HG02884 (cell line): ENCODE measurements around the gene CCNY.

Source experiments
- ATAC-seq: cut with Tn5 transposase; IDR thresholded peaks from one replicate; pipeline ENCODE4 v1.9.1; 2021; ENCODE audit warnings: mild to moderate bottlenecking, moderate library complexity; ENCODE audit not compliant: unreplicated experiment

CCNY gene

DNA sequence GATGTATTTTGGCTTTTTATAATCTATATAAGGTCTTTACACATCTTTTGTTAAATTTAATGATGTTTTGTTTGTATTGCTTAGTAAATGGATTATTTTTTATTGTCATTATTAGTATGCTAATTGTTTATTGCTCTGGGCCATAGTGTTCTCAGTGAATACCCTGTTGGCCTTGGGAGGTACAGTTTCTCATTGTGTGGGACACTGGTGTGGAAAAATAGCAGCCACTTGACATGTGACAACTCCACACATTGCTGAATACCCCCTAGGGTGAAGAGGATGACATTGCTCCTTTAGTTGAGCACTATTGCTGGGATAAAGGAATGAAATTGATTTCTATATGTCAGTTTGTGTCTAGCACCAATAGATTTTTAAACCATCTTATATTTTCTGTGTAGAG is 130.9 kb downstream of the CCNY start:
- no peak for ATAC-seq

DNA sequence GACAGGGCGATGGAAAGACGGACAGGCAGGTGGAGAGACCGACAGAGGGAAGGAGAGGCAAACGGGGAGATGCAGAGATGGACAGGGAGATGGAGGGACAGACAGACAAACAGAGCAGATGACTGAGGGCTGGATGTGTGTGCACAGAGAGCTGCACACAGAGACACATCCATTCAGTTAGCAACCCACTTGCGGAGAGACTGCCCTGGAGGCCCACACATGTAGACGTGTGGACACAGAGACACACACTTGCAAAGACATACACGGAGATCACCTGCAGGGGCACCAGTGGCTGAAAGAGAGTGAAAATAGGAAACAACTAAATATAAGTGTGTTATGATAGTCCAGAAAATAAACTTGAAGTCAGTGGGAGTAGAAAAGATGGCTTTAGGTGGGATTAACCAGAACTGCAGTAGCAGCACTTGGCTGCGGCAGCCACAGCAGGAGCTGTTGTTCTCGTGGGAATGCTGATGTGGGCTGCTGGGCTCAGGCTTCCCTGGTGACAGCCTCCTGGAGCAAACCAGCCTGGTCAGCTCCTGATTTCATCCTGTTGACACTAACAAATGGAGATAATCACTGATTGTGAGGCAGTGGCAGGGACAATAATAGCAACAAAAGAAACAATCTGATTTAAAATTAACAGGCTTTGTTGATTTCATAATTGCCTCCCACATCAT is 134.1 kb downstream of the CCNY start:
- no peak for ATAC-seq

DNA sequence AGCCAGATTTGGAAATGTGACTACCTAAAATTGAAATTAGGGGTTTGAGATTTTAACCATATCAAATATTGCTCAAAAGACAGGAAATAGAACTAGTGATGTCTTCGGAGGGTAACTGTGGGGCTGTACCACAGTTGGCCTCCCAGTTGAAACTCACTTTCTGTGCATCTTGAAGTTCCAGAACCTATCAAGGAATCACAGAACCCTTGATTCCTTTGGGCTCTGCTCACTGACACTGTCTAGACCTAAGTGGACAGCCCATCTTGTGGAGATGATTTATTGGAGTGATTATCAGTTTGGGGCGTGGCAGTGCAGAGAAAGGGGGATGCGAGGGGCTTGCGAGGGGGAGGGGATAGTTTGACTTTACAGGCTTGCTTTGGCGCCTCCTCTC is 134.6 kb downstream of the CCNY start:
- no peak for ATAC-seq

DNA sequence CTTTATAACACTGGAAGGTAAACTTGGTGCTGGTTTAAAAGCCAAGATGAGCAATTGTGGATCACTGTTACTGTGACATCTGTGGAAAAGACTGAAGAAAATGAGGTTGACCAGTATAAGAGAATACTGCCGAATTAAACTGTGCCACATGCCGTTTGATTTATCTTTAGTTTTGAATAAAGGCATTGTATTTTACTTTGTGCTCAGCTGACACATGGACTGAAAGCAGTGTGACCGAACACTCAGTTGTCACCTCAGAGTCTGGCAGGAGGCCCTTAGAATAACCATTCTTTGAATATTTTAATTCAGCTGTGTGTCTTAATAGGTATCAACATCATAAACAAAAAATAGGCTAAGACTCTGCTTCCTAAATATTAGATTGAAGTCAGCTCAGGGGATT is 135.1 kb downstream of the CCNY start:
- no peak for ATAC-seq

DNA sequence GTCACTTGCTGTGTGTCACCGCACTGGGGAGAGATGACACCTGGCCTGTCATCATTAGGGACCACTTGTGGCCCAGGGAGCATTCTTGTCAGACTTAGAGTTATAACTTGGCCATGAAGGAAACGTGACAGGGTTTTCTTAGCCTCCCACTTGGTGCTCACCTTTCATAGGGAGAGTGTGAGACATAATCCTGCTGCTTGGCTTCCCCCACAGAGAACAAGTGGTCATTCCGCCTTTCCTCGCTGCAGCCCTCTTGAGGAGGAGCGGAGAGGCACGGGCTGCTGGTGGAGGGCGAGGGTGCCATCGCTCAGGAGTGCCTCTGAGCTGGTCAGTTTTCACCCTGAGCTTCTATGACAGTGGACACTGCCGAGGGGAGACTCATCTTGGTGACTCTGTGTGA is 143.8 kb downstream of the CCNY start:
- ATAC-seq, result no peak

DNA sequence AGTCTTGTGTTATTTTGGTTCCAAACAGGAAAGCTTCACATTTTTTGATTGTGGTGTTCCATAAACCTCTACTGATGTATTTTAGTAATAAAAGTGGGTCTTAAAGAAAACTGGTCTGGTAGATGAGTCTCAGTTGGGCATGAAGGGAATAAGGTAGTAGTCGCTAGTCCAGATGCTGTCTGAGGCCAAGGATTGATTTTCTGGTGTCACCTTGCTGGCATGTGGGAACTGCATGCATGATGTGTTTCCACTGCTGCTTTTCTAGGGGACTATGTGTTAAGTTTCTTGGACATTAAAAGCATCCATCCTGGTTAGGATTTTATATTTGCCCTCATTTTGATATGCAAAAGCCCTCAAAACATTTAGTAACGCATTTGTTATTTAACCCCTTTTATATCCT is 145.1 kb downstream of the CCNY start:
- no peak for ATAC-seq

DNA sequence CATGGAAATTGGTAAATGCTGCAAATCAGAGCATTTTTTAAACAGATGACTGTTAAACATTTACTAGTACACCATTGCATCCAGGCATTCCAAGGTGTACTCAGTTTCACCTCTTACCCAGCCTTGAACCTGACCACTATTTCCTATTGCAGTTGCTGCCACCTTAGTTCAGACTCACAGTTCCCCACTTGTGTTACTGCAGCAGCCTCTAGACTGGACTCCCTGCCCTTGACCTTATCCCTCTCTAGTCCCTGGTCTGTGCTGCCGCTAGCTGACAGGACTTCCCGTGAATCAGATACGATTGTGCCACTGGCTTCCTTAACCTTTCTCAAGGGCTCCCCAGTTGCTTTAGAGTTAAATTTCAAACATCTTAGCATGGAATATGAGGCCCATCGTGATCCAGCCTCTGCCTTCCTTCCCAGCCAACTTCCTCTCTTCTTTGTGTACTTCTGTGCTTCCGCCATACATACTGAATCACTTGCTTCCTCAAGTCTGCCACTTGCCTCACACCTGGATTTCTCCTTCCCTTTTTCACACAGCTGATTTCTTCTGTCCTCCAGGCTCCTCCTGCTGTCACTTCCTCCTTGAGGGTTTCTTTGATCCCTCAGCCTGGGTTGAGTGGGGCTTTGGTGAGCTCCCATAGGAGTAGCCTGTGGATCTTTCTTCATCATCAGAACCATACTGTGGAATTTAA is 150.1 kb downstream of the CCNY start:
- ATAC-seq, result no peak

DNA sequence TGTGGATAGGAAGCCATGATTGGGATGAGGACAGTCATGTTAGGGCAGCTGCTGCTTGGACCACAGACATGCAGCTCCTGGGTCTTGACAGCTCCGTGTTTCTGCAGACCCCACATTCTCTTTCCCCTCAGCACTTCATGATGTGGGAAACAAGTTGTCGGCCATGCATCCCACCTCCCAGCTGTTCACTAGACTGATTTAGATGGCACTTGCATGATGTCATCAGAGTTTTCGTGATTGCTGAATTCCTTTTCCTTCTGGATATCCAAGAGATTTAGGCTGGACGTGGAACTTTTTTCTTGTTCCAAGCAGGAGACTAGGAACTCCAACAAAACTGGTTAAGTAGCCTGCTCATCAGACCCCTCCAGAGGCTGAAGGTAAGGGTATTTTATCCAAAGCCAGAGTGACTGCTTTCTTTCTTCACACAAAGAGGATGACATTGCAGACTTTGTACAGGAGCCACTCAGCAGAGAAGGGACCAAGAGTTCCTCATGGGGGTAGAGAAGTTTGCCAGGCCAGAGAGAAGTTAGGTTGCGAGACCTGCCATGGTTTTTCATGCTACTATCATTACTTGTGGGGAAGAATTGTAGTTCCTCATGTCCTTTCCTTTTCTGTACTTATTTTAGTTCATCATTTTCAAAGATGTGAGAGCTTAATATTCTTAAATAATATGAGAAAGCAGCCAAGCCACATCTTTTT is 151.2 kb downstream of the CCNY start:
- ATAC-seq, result no peak

DNA sequence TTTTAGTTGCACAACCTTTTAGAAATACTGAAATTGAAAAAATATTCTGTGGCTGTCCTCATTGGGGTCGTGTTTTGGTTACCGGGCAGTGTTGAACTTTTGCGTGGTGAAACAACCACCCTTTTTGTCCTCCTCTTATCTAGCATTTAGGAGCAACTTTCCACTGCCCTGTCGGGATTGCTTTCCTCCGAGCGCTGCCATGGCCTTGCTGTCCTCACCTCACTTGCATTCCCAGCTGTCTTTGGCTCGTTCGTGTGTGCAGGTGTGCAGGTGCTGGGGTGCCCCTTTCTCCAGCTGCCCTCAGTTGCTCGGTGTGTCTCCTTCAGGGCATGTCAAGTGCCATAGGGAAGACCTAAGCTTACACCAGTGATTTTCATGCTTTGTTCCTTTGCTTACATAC is 151.9 kb downstream of the CCNY start:
- ATAC-seq, result no peak

DNA sequence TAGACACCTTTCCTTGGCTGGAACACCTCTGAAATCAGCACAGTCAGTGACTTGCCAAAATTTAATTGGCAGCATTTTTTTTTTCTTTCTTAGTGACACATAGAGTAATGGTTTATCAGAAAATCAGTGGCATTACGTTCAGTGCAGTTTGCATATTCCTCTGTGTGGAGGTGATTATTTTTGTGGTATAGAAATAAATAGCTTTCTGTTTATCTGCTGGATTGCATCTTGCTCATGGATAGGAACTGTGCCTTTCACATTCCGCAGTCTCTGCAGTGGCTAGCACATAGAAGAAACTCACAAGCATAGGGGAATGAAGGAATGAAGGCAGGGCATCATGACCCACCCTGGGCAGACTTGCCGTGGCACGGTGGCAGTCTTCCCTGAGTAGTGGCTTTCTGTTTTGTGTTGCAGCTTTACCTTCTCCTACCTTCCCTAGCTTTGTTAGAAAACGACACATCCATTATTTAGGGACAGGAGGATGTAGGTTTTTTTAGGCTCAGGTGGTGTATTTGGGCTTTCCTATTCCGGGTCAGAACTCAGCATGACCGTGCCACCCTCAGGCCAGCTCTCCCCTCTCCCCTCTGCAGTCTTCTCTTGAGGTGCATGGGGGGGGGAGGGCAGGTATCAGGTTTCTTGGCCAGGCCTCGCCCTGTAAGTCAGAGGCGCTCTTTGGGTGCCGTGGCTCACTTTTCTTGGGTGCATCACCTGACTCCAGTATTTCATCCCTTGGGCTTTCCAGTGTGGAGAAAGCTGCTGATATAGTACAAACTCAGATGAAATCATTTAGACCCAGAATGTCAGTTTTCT is 156.3 kb downstream of the CCNY start:
- no peak for ATAC-seq

DNA sequence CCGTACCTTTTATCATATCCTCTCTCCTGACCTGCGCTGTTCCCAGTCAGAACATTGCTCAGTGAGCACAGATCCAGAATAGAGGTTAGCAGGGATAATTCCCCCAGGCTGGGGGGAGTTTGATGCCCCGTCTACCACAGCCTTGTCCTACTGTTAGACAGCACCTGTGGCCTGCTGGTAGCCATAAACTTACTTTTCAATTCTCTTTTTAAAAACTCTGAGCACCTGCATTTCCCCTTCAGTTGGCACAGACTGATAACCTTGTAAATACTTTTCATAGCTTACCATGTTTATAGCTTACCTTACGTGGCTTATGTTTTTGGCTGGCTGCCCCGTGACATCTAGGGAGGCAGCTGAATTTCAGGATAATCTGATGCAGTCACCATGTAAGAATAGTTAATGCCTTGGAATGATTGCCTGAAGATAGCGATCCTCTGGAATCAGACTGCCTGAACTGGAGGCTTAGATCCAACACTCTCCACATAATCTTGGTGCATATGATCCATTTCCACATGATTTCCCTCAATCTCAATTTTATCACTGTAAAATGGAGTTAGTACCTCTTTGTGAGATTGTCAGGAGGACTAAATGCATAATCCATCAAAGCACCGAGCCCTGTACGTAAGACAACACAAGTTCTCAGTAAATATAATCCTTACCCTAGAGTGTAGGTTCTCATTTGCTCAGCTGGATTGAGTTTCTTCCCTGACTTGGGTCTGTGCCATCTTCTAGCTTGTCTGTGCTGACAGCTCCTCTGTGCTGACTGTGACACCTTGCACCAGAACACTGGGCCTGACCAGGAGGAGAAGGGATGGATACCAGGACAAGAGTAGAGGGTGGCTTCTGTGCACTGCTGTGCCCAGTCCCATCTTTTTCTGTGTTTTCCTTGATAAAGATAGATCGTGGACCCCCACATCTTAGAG is 157.1 kb downstream of the CCNY start:
- ATAC-seq, result no peak

DNA sequence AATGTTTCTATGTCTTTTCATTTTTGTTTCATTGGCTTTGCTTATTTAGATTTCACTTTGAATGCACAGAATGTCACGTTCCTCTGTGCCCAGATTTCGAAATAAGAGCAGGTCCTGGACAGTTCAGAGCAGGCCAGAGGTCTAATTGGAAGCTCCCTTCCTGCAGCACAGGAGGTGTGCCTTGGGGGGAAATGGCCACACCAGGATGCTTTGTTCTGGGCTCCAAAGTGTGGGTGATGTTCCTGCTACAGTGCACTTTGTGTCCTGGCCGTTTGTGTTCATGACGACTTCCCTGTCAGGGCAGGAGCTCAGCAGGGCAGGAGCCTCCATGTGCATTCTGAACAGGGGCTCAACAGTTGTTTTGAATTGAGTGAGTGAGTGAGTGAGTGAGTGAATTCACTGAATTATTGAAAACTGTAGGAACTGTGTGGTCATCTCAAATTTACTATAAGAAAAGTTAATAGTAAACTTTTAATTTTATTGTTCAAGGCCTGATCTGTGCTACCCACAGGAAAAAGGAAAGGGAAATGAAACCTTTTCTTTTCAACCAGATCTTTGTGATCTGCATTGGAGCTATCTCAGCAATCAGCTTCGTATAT is 159.3 kb downstream of the CCNY start:
- ATAC-seq, result peak; percentile 36

DNA sequence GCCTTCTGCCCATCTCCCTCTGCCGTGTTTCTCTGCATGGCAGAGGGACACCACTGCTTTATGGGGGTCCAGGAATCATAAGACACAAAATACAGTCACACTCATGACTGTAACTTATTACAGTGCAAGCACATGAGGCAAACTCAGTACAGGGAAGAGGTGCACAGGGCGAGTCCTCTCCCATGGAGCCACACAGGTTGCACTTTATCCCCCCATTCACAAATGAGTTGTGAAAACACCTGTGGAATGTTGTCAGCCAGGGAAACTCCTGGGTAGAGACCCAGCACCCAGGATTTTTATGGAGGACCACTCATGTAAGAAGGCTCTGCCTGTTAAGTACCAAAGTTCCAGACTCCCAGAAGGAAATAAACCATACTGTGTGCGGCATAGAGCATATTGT is 161.6 kb downstream of the CCNY start:
- no peak for ATAC-seq

DNA sequence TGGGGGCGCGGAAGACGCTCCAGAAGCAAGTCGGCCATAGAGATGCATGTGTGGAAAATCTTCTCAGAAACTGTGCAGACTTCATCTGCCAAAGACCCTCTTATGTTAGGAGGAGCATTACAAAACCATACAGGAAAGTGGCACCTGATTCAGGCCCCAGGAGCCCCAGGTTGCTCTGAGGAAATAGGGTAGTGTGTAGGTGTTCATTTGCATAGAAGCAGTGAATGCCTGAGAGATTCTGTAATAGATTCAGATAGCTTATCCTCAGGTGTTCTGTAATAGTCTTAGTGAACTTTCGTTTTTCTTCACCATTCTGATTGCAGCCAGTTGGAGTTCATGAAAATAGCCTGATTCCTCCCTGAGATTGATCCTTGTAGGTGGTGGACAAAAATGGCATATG is 162.4 kb downstream of the CCNY start:
- peak; percentile 89 for ATAC-seq

DNA sequence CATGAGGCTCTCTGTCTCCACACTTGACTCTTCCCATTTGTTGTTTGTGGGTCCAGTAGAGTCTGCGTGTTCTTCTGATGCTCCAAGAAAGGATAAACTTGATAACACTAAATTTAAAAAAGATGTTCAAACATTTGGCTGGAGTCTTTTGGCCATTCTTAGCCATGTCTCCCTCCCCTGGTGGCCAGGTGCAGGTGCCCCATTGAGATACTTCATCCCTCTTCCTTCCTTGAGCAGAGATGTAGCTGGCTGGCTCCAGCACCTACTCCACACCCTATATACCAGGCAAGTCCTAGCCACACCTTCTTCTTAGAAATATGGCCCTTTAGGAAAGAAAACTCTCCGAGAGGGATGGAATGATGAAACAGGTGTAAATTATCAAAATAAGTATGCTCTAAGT is 165.6 kb downstream of the CCNY start:
- no peak for ATAC-seq

DNA sequence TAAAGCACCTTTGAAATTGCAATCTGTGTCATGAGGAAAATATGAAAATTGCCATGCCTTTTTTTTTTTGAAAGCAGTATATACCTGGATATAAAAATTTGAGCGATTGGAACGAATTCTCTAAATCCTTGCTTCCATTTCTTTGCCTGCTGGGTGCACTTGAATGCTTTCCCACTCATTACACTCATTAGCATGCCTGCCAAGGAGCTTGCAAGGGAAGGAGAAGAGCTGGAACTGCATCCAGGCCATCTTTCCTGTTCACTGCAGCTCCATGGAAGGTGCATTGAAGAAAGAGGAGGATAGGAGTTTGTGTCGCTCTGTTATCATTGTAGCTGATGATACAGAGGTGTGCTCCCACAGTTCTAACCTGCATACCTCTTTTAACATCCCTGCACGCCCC is 166.4 kb downstream of the CCNY start:
- ATAC-seq, result no peak

DNA sequence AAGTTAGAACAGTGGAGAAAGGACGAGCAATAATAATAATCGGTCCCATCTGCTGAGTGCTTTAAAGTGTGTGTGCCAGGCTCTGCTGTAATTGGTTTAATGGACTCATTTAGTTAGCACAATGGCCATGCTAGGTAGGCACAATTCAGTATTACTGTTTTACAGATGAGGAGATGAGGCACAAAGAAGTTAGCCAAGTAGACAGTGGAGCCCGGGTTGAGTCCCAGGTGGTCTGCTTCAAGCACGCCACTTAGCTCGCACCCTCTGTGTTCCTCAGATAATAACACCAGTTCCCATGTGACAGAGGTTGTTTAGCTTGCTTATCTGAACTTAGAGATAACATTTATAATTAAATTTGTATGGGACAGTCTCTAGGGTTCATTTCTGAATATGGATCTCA is 167.3 kb downstream of the CCNY start:
- no peak for ATAC-seq

DNA sequence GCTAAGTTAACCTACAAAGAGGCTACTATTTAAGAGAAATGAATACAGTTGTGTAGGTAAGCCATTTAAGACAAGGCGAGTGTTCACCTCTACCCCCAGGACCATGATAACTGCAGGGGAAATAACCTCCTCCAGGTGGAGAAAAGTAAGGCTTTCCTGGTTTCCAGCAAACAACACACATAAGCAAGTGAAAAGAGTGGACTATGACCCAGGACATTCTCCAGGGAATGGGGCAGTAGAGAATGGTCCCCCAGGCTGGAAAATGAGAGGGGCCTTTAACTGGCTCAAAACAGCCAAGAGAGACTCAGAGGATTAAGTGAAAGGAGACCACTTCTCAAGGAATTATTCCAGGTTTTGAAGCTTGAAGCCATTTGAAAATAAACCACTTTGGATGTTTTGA is 167.8 kb downstream of the CCNY start:
- no peak for ATAC-seq

DNA sequence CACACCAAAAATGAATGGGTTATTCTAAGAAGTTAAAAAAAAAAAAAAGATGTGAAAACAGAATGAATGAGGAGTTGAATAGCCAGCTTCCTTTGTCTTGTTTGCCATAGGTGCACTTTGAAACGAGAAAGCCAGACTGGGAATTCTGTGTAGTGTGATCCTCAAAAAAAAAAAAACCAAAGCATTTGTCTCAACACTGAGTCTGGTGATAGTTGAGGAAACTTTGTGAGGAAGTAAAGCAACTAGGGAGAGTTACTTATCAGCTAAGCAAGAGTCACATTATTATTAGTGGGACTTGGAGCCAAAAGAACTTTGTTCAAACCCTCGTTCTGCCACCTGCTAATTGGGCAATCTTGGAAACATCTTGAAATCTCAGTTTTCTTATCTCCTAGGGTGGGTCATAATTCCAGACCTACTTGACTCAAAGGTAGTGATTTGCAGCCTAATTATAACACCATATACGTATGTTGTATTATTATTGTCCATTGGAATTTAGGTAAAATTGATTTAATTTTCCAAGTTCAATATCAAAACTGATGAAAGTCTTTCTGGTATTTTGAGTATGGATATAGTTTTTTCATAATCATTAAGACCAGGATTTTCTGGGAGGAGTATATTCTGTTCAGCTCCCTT is 169.0 kb downstream of the CCNY start:
- no peak for ATAC-seq

DNA sequence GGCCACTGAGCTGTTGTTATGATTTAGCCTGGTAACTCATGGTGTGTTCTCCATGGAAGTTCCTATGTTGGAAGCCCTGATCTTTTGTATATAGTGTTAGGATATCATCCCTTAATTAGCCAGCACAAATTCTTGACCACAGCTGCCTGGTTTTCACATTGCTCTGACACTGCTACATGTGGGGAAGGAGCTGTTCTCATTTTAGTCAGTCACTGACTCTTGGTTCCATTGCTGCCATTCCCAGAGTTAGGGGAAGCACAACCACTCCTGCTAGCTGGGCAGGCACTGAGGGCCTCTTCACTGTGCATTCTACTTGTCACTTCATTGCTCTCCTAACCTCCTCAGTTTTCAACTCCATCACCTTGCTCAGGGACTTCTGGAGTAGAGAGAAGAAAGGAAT is 170.4 kb downstream of the CCNY start:
- ATAC-seq, result no peak
